CD14-positive monocyte (primary cell): Measurements from ENCODE around the gene OR51I2. TPM values are rescaled to one million over a fixed set of nuclear protein-coding genes. Genes with fewer than 3 reads are reported as not detected.

ENCODE experiments used
- DNase-seq, 3 donors: peaks; one replicate each; pipeline ENCODE4 v3.0.0-alpha.2; 2011 to 2022
- H2AFZ ChIP-seq: 2 replicates; pipeline ENCODE4 v1.6.0; 2012; ENCODE audit warnings: mild to moderate bottlenecking, low read depth, low read length, inconsistent platforms; ENCODE audit not compliant: insufficient read depth, poor library complexity, severe bottlenecking
- H3K27ac ChIP-seq, 2 donors: 1 replicate in 1 of 2; 2 replicates in 1 of 2; pipeline ENCODE4 v1.5.1; 2012 to 2013; ENCODE audit warnings: low read length in 2 of 2, control low read depth in 1 of 2, inconsistent platforms in 1 of 2, low read depth in 1 of 2, mild to moderate bottlenecking in 1 of 2
- H3K27me3 ChIP-seq, 2 donors: one replicate each; pipeline versions ENCODE4 v1.6.0 to v1.6.1; 2011 to 2013; ENCODE audit warnings: low read length in 2 of 2; ENCODE audit not compliant: control insufficient read depth in 2 of 2, insufficient read depth in 2 of 2
- H3K36me3 ChIP-seq, 2 donors: replicated peaks in 1 of 2; 1 replicate in 1 of 2; 2 replicates in 1 of 2; pipeline versions ENCODE4 v1.5.1 to v1.6.1; 2012 to 2013; ENCODE audit warnings: low read length in 2 of 2, control low read depth in 1 of 2, inconsistent platforms in 1 of 2, mild to moderate bottlenecking in 1 of 2; ENCODE audit not compliant: insufficient read depth in 2 of 2, control insufficient read depth in 1 of 2
- H3K4me1 ChIP-seq, 2 donors: 1 replicate in 1 of 2; 2 replicates in 1 of 2; pipeline versions ENCODE4 v1.5.1 to v1.6.1; 2012 to 2013; ENCODE audit warnings: low read length in 2 of 2, control low read depth in 1 of 2, inconsistent platforms in 1 of 2, mild to moderate bottlenecking in 1 of 2, moderate library complexity in 1 of 2; ENCODE audit not compliant: insufficient read depth in 2 of 2, control insufficient read depth in 1 of 2
- H3K4me2 ChIP-seq: replicated peaks from 2 replicates; pipeline ENCODE3; 2012; ENCODE audit warnings: low read length, moderate library complexity, mild to moderate bottlenecking; ENCODE audit not compliant: poor library complexity, severe bottlenecking; ENCODE audit errors: extremely low read depth
- H3K4me3 ChIP-seq, 3 experiments: fragments of 200-600 bp in 1 of 3; sonication (generic) in 1 of 3; replicated peaks in 1 of 3; 1 replicate in 2 of 3; 2 replicates in 1 of 3; pipeline ENCODE4 v1.5.1; 2011 to 2013; ENCODE audit warnings: low read length in 3 of 3, mild to moderate bottlenecking in 3 of 3, control low read depth in 2 of 3, low read depth in 2 of 3, inconsistent platforms in 1 of 3, moderate library complexity in 1 of 3
- H3K79me2 ChIP-seq: 2 replicates; pipeline ENCODE4 v1.6.0; 2012; ENCODE audit warnings: mild to moderate bottlenecking, control low read depth, inconsistent platforms, low read length, moderate library complexity; ENCODE audit not compliant: insufficient read depth
- H3K9ac ChIP-seq: 2 replicates; pipeline ENCODE4 v1.6.0; 2017; ENCODE audit warnings: low read length, mild to moderate bottlenecking; ENCODE audit not compliant: insufficient read depth, poor library complexity, severe bottlenecking
- H3K9me3 ChIP-seq, 2 donors: replicated peaks in 1 of 2; 1 replicate in 1 of 2; 2 replicates in 1 of 2; pipeline versions ENCODE4 v1.5.1 to v1.6.1; 2012 to 2013; ENCODE audit warnings: low read length in 2 of 2, control low read depth in 1 of 2; ENCODE audit not compliant: control insufficient read depth in 1 of 2, insufficient read depth in 1 of 2
- H4K20me1 ChIP-seq: 2 replicates; pipeline ENCODE4 v1.6.0; 2012; ENCODE audit warnings: mild to moderate bottlenecking, low read length, control low read depth, moderate library complexity; ENCODE audit not compliant: insufficient read depth
- H3K27ac Mint-ChIP-seq, 7 donors: one replicate each; pipeline ENCODE4 v1.8.0; 2020; ENCODE audit warnings: mild to moderate bottlenecking in 7 of 7, mixed read lengths in 7 of 7, moderate library complexity in 6 of 7, inconsistent platforms in 2 of 7
- H3K27me3 Mint-ChIP-seq, 3 donors: one replicate each; pipeline ENCODE4 v1.8.0; 2021 to 2022; ENCODE audit warnings: low read depth in 3 of 3, mild to moderate bottlenecking in 3 of 3, mixed read lengths in 3 of 3, moderate library complexity in 3 of 3, inconsistent platforms in 1 of 3
- H3K36me3 Mint-ChIP-seq, 2 donors: one replicate each; pipeline ENCODE4 v1.8.0; 2020; ENCODE audit warnings: mixed read lengths in 2 of 2, inconsistent platforms in 1 of 2, mild to moderate bottlenecking in 1 of 2
- H3K4me1 Mint-ChIP-seq: one replicate; pipeline ENCODE4 v1.8.0; 2020; ENCODE audit warnings: mild to moderate bottlenecking, mixed read lengths
- H3K4me3 Mint-ChIP-seq, 2 donors: one replicate each; pipeline ENCODE4 v1.8.0; 2020; ENCODE audit warnings: mild to moderate bottlenecking in 2 of 2, mixed read lengths in 2 of 2, moderate library complexity in 1 of 2
- H3K9me3 Mint-ChIP-seq, 7 donors: one replicate each; pipeline ENCODE4 v1.8.0; 2020 to 2022; ENCODE audit warnings: mixed read lengths in 7 of 7, mild to moderate bottlenecking in 6 of 7, moderate library complexity in 6 of 7, inconsistent platforms in 2 of 7
- WGBS: methylation state at CpG from one replicate; pipeline ENCODE4 v1.1.5; 2013; ENCODE audit warnings: missing lambda C conversion rate; ENCODE audit not compliant: insufficient coverage; 5-methylcytosine and 5-hydroxymethylcytosine counted together
- intact Hi-C, 2 donors: fragments of 100-400 bp; cut with micrococcal nuclease; formaldehyde crosslinking; loops; one replicate each; pipeline versions ENCODE4 v1.15.0 to v1.15.1; 2023
- polyA plus RNA-seq, 3 donors: library from polyadenylated mRNA; depleted of rRNA in 1 of 3; unstranded in 2 of 3; stranded (reverse) in 1 of 3; fragments of 300-500 nt in 2 of 3; fragments of >200 nt in 1 of 3; fragmentation: Illumina TruSeq in 2 of 3; gene quantifications; 1 replicate in 2 of 3; 2 replicates in 1 of 3; pipeline ENCODE4 v1.2.3, GENCODE V29; 2012 to 2021
- TF ChIP-seq, protein P1 (sequence below): fragments of 200-600 bp; IDR thresholded peaks from one replicate; pipeline ENCODE4 v1.8.0; 2022; ENCODE audit warnings: antibody characterized with exemption, mild to moderate bottlenecking

Gene OR51I2
- polyA plus RNA-seq, 3 donors: not detected

DNA sequence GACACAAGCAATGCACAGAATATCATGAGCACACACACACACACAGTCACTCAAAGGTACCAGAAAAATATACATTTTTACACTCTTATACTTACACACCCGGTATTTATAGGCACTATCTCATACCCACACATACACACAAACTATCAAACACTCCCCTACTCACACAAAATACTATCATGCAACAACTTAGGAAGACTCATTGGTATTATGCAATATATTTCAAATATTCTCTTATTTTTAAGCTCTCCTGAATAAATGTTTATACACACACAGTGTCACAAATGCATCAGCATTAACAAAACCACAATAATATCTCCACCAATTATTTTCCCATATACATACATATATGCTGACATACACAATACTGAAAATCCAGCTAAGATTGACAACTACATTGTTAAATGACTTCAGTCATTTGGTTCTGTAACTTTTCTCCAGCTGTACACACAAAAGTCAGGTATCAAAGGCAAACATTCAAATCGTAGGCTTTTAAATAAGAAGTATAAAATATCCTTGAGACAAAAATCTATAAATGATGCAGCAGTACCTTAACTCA, 5.2 kb upstream of the OR51I2 start:
- DNase-seq: no peak
- no peaks in the 10 kb centered on the region for H3K36me3 Mint-ChIP-seq
- 80% methylated on average over 1 of the region's 2 CpGs for WGBS
- no peak overlapping the region for H2AFZ ChIP-seq
- peaks cover 0 to 13% (median 2%) of the 10 kb centered on the region in 7 donors for H3K9me3 Mint-ChIP-seq
- H3K27ac ChIP-seq: no peak overlapping the region
- intact Hi-C loops: no loop called here
- H3K79me2 ChIP-seq: no peaks in the 10 kb centered on the region
- H3K4me2 ChIP-seq: no peak overlapping the region
- TF ChIP-seq, protein P1, sequence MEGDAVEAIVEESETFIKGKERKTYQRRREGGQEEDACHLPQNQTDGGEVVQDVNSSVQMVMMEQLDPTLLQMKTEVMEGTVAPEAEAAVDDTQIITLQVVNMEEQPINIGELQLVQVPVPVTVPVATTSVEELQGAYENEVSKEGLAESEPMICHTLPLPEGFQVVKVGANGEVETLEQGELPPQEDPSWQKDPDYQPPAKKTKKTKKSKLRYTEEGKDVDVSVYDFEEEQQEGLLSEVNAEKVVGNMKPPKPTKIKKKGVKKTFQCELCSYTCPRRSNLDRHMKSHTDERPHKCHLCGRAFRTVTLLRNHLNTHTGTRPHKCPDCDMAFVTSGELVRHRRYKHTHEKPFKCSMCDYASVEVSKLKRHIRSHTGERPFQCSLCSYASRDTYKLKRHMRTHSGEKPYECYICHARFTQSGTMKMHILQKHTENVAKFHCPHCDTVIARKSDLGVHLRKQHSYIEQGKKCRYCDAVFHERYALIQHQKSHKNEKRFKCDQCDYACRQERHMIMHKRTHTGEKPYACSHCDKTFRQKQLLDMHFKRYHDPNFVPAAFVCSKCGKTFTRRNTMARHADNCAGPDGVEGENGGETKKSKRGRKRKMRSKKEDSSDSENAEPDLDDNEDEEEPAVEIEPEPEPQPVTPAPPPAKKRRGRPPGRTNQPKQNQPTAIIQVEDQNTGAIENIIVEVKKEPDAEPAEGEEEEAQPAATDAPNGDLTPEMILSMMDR: no peak
- H3K4me1 Mint-ChIP-seq: no peaks in the 10 kb centered on the region
- H3K4me1 ChIP-seq: no peaks in the 10 kb centered on the region
- H3K27ac Mint-ChIP-seq: no peak overlapping the region
- no peaks in the 10 kb centered on the region for H3K36me3 ChIP-seq
- no peak overlapping the region for H3K4me3 ChIP-seq
- H3K9me3 ChIP-seq: peaks cover 0 to 5% of the 10 kb centered on the region in 2 donors
- H3K4me3 Mint-ChIP-seq: no peak overlapping the region
- no peak overlapping the region for H3K9ac ChIP-seq
- no peaks in the 10 kb centered on the region for H4K20me1 ChIP-seq
- no peaks in the 10 kb centered on the region for H3K27me3 ChIP-seq
- peaks cover 0 to 1% (median 0%) of the 10 kb centered on the region in 3 donors for H3K27me3 Mint-ChIP-seq

DNA sequence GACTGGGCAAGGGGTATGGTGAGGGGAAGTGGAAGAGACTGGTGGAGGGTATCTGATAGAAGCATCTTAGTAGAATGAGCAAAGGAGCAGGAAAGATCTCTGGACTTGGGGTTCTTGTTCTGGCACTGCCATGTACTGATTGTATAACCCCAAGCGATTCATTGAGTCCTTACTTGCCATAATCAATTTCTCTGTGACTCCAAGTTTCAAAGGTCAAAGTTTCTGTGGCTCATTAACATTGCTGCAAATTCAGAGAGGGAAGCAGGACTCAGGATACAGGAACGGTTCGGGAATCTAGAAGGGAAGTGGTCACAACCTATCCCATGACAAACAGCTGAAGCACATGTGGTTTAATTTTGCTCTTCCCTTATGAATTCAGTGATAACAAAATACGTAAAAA, 309 bp downstream of the OR51I2 start:
- H3K9me3 ChIP-seq: no peaks in the 10 kb centered on the region
- TF ChIP-seq, protein P1: no peak
- no peak overlapping the region for H2AFZ ChIP-seq
- no peak overlapping the region for H3K4me3 ChIP-seq
- H3K9me3 Mint-ChIP-seq: peaks cover 0 to 2% (median 0%) of the 10 kb centered on the region in 7 donors
- H3K36me3 Mint-ChIP-seq: no peaks in the 10 kb centered on the region
- no peaks in the 10 kb centered on the region for H4K20me1 ChIP-seq
- WGBS: 100% methylated on average over 1 of the region's 4 CpGs
- H3K79me2 ChIP-seq: no peaks in the 10 kb centered on the region
- no peak overlapping the region for H3K4me3 Mint-ChIP-seq
- no peak overlapping the region for H3K4me2 ChIP-seq
- H3K4me1 ChIP-seq: no peaks in the 10 kb centered on the region
- H3K27ac Mint-ChIP-seq: peak overlapping the region in 1 of 7 donors; percentile 23
- H3K36me3 ChIP-seq: no peaks in the 10 kb centered on the region
- no peak for DNase-seq
- H3K4me1 Mint-ChIP-seq: no peaks in the 10 kb centered on the region
- H3K9ac ChIP-seq: no peak overlapping the region
- no peaks in the 10 kb centered on the region for H3K27me3 Mint-ChIP-seq
- H3K27me3 ChIP-seq: no peaks in the 10 kb centered on the region
- no peak overlapping the region for H3K27ac ChIP-seq
- intact Hi-C loops: no loop called here
